Left hindlimb (tissue), 1 donor: Measurements from ENCODE around the gene VPS26A.

Experiments
- DNase-seq: peaks from one replicate; pipeline ENCODE4 v3.0.0-alpha.2; 2018

Gene VPS26A

DNA sequence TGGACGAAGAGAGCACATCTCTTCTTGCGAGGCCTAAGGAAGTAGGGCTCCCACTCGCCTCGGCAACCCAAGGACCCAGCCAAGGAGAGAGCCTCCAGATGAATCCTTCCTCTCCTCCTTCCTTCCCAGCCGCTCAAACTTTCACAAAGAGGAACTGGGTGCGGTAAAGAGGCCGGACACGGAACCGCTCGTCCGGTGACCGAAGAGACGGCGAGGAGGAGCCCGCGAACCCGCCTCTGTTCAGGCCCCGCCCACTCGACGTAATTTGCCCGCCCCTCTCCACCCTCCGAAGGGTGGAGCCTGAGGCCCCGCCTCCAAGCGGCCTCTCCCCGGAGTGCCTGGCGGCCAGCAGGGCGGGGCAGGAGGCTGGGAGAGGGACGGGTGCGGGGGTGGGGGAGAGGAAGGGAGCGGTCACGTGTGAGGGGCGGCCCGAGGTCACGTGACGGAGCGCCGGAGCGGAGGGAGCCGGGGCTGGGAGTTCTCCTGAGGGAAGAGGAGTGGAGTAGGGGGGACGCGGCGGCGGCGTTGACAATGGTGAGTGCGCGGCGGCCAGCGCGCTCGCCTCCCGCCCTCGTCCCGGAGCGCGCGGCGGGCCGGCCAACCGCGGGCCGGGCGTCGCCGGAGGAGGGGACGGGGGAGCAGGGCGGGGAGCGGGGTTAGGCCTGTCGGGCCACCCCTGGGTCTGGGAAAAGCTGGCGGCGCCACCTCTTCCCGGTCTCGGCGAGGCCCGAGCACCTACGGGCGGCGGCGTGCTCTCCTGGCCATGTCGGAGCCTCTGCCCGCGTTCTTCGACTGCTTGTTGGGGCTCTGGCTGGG is at the start of gene VPS26A:
Gene VPS26A, plus strand, starts transcription at position 432 of the 816 bp plus-strand sequence. Its CDS starts 100 bp downstream, at position 532.
- peak; percentile 99 for DNase-seq

DNA sequence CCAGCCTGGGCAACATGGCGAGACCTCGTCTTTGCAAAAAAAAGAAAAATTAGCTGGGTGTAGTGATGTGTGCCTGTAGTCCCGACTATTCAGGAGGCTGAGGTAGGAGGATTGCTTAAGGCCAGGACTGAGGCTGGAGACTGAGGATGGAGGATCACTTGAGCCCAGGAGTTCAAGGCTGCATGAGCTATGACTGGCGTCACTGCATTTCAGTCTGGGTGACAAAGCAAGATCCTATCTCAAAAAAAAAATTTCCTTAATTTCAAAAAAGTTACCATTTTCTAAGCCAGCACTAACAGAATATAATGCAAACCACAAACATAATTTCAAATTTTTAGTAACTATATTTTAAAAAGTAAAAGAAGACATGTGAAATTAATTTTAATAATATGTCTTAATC is 49.4 kb upstream of the VPS26A start:
- DNase-seq, result no peak

DNA sequence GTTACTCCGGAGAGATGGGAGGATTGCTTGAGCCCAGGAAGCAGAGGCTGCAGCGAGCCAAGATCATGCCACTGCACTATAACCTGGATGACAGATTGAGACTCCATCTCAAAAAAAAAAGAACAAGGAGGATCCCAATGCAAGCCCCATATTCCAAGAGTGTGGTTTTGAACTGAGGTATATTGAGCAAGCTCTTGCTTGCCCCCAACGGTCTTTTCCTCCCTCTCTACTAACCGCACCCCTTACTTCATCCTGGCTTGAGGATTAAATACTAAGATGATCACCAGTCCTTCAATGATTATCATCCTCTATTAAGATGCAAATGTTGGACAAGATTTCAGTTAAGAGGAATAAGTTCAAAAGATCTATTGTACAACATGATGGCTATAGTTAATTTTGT is 48.5 kb upstream of the VPS26A start:
- DNase-seq, result no peak

DNA sequence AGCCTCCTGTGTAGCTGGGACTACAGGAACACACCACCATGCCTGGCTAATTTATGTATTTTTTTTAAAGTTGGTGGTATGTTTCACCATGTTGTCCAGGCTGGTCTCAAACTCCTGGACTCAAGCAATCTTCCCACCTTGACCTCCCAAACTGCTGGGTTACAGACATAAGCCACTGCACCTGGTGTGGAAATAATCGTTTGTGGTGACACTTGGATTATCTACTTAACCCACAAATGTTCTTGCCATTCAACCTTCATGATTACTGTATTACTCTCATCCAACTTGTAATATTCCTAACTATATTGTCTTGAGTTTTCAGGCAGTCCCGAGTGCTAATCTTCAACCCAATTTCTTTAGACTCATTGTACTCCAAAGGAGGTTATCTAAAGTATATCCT is 45.7 kb upstream of the VPS26A start:
- DNase-seq, result no peak

DNA sequence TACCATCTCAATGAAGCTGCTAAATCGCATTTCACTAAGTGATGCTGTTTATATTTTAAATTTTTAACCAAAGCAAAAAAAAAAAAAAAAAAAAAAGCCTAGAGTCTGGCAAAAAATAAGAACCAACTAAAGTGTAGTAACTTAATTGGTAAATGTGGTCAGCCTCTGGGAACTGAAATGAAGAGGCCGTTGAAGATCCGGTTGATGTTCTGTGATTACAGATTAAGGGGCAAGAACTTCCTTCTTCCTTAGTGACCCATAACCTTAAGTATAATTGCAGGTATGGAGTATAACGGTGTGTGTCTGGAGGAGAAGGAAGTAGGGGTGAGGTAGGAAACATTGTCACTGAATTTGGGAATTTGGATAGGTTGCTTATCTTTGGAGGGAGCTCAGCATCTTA is 43.8 kb upstream of the VPS26A start:
- DNase-seq, result no peak

DNA sequence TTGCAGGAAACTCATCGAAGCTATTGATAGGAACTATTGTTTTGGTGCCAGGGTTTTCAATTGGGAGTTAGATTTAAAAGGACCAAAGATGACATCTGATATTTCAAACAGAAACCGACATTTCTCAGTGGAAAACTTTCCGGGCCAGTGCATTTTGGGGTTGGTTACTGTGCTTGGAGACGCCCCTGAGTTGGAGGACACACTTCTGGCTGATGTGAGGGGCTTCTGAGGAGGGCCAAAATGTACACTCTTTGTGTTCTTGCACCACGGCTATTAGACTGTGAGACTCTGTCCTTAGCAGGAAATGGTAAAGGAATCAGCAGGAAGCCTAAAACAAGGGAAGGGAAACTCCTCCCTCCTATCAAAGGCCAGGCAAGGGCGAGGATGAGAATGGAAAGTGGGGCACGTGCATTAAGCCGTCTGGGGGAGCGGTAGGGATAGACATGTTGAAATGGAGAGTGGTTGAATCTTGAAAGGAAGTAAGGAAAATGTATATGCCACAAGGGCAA is 37.9 kb upstream of the VPS26A start:
- DNase-seq, result no peak

DNA sequence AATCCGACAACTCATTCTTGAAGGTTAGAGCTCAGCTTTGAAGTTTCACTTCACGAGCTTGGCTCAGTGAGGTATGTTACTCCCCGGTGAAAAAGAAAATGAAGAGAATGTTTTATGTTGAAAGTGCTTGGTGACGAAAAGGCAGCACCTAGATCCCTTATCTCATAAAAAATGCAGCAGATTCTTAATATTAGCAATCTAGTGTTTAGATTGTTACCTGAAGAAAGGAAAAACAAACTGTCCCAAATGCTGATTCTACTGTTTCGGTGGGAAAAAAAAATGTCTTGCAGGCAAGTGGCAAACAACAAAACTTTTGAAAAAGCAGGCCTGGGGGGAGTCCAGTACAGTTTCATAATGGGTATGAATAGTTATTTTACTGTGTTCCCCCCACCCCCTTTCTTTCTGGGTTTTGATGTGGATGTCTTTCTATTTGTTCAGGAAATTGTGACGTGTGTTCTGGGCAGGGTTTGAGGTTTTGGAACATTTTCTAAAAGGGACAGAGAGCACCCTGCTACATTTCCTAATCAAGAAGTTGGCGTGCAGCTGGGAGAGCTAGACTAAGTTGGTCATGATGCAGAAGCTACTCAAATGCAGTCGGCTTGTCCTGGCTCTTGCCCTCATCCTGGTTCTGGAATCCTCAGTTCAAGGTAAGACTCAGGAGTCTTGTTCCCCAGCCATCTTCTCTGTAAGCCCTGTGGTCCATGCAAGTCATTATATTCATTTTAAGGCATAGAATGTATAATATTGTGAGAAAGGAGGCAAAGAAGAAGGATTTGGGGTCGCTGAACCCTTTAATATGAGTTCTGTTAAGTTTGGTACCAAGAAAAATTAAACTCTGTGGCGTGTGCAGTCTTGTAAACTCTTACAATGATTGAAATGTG is 36.1 kb upstream of the VPS26A start, which contains the start of gene SRGN:
Gene SRGN, plus strand, starts transcription at position 514 of the 881 bp plus-strand sequence. Its CDS starts 55 bp downstream, at position 569.
- DNase-seq, result no peak

DNA sequence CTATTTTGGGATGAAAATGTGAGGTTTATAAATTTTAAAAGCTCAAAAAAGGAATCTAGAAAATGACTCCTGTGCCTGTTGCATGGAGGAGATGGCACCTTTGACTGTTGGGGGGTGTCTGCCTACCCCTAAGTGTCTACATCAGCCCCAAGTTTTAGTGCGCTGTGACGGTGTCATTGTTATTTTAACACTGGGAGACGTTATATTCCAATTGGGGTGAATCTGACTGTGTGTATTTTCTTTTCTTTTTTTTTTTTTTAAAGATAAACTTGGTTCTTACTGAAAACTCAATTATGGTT is 35.6 kb upstream of the VPS26A start:
- DNase-seq, result no peak

DNA sequence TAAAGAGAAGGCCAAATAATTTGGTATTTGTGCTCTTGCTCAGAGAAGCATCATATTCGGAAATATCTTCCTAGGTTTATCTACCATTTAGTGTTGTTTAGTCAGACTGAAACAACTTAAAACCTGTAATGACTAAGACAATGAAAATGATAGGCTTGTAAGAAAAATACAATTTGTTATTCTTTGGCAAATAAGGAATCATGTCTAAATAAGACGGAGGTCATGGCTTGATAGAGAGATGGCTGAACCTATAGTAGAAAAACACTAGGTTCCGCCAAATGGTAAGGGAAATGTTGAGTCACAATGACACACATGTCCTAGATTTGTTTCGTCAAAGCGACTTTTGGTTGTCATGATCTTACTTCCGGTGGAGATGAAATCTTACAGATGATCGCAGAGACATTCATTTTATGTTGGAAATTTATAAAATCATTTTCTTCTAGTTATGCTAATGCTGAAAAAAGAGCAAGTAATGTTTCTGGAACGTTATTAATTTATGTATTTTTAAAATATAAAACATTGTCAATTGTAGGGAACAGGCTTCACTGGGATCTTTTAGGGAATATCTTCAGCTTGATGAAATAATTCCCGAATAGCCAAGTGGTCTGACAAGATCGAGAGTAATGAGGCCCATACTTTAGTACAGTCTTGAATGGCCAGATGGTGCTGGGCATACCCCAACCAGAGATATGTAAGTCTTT is 35.0 kb upstream of the VPS26A start:
- no peak for DNase-seq

DNA sequence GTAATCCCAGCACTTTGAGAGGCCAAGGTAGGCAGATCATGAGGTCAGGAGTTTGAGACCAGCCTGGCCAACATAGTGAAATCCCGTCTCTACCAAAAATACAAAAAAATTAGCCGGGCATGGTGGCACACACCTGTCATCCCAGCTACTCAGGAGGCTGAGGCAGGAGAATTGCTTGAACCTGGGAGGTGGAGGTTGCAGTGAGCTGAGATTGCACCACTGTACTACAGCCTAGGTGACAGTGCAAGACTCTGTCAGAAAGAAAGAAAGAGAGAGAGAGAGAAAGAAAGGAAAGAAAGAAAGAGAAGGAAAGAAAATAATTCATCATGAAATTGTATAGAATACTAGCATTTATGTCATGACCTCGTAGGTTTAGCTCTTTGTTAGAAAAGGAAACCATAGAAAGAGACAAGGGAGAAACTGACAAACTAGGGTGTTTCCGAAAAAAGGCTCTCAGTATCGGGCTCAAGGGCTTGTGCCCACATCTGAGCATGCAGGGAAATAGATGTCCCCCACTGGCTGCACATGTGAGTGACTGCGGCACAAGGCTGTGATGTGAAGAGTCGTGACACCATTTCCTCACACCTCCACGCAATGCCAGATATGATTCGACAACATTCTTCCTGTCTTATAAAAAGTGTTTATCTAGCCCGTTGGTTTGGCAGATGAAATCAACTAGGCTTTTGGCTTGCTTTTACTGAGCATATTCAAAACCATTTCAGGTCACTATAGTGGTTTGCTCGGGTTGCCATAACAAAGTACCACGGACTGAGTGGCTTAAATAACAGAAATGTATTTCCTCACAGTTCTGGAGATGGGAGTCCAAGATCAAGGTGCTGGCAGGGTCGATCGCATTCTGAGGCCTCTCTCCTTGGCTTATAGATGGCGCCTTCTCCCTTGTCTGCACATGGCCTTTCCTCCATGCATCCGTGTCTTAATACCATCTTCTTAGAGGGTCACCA is 34.1 kb upstream of the VPS26A start:
- DNase-seq, result no peak

DNA sequence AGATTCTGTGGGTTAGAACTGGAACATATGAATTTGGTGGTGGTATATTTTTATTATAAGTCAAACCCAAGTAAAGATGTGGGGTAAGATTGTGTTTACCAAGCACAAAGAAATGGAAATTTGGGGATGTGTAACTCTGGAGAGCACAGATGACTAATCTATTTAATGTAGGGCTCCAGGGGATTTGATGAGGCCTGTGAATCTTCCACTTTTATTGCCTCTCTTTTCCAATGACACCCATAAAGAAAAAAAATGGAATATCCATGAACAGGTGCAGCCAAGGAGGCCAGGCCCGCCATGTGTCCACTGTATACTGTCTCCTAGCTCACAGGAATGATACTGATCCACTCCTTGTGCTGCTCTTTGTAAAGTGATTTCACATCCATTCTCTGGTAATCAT is 33.3 kb upstream of the VPS26A start:
- DNase-seq, result no peak

DNA sequence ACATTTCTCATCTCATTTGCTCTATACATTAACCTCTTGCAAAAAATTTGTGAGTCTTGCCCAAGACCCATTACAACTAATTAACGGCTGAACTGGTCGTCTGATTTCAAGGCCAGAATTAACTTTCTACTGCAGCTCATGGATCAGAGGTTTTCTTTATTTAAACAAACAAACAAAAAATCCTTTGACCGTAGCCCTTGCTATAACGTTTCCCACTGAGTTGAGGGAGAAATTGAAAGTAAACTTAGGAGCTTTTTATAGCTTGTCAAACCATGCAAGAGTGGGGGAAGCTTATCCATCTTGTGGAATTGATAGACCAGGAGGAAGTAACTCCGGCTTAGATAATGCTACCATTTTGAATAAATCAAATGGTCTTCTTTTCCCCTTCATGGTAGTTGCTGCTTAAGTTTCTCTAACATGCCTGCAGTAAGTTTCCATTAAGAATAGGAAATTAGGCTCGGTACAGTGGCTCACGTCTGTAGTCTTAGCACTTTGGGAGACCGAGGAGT is 32.8 kb upstream of the VPS26A start:
- no peak for DNase-seq

DNA sequence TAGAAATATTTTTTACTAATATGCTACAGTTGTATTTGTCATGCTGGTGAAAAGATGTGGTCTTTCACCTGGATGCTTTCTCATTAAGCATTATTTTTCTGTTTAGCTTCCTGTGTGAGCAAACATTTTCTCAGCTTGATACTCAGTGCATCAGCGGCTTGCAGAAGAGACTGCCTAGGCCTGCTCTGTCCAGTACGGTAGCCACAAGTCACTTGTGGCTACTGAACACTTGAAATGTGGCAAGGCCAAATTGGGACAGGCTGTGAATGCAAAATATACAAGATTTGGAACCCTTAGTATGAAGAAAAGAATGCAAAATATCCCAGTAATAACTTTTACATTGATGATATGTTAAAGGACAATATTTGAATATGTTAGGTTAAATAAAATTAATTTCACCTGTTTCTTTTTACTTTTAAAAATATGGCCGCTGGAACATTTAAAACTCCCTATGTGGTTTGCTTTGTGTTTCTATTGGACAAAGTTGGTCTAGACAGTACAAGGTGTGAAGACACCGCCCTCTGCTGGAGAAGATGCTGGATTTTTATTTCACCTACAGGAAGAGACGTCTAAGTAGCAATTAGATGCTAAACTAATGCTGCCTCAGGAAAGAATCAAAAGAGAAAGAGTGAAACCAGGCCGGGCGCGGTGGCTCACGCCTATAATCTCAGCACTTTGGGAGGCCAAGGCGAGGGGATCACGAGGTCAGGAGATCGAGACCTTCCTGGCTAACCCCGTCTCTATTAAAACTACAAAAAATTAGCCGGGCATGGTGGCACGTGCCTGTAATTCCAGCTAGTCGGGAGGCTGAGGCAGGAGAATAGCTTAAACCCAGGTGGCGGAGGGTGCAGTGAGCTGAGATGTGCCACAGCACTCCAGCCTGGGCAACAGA is 30.8 kb upstream of the VPS26A start:
- peak; percentile 64 for DNase-seq

DNA sequence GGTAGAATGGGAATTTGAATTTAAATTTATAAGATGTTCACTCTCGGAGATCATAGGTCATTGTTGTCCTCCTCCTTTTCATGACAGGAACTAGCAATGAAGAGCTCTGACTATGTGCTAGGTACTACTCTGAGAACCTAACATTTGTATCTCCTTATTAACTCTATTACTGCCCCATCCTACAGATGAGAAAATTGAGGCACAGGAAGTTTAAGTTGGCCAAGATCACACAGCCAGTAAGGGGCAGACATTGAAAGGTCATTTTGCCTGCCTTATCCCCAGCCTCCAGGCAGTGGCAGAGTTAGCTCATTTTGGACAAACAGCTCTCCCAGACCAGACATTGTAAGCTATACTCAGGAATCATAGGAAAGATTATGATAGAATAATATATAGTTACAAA is 30.0 kb upstream of the VPS26A start:
- no peak for DNase-seq

DNA sequence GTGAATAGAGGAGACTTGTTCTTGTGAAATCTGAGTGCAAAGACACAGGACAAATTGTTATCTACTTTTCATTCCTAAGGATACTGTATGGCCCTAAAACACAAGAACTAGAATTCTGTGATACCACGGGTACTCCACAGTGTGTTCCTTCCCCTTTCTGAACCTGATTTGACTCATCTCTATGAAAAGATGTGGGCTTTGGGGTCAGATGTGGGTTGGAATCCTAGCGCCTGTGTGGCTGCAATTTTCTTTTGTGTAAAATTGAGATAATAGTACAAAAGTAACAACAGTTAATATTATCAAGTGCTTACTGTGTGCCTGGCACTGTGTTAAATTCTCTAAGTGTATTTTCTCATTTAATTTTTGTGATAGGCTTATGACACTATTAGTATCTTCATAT is 27.9 kb upstream of the VPS26A start:
- no peak for DNase-seq

DNA sequence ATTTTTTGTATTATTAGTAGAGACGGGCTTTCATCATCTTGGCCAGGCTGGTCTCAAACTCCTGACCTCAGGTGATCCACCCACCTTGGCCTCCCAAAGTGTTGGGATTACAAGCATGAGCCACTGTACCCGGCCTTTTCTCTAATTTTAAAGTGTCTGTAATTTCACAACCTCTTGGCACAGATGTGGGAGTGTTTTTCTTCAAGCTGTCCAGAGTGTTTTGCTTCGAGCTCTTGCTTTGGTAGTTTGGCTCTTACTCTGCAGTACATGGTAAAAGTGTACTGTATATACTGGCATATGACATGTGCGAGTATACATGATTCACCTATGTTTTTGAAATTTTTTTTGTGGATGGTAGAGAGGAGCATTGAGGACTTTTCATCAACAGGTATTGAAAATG is 26.2 kb upstream of the VPS26A start:
- no peak for DNase-seq

DNA sequence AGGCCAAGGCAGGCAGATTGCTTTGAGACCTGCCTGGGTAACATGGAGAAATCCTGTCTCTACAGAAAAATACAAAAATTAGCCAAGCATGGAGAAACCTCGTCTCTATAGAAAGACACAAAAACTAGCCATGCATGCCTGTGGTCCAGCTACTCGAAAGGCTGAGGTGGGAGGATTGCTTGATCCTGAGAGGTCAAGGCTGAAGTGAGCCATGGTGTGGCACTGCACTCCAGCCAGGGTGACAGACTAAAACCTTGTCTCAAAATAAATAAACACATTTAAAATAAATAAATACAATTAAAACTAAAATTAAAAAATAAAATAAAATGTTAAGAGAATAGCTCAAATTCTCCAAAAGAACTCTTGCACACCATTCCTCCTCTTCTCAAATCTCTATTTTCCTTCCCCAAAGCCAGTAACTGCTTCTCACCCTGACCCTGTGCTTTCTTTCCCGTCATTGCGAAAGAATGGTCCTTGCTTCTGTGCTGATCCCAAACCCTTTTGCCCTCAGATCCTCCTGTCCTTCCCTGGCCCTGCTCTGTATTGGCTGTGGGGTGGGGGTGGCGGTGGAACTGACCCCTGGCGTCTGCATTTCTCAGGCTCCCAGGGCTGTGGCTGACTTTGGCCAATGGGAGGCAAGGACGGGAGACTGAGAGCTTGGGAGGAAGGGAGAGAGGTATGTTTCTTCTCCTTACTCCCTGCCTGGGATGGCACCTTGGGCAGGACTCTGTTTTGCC is 23.7 kb upstream of the VPS26A start:
- DNase-seq, result no peak

DNA sequence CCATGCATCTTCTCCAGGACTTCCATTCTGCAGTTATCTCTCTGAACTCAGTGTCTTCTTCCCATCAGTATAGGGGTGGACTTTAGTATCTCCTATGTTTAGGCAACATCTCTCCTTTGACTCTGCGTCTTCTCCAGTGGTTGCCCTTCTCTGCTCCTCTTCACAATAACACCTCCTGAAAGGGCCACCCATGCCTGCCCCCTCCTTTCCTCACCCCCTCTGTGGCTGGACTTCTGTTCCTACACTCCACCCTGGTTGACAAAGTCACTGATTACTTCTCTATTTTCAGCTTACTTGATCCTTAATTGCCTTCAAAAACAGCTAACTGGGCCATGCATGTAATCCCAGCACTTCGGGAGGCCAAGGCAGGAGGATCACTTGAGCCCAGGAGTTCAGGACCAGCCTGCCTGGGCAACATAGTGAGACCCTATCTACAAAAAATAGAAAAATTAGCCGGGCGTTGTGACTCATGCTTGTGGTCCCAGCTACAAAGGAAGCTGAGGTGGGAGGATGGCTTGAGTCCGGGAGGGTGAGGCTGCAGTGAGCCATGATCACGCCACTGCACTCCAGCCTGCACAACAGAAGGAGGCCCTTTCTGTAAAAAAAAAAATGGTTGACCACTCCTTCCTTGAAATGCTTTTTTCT is 22.4 kb upstream of the VPS26A start:
- no peak for DNase-seq

DNA sequence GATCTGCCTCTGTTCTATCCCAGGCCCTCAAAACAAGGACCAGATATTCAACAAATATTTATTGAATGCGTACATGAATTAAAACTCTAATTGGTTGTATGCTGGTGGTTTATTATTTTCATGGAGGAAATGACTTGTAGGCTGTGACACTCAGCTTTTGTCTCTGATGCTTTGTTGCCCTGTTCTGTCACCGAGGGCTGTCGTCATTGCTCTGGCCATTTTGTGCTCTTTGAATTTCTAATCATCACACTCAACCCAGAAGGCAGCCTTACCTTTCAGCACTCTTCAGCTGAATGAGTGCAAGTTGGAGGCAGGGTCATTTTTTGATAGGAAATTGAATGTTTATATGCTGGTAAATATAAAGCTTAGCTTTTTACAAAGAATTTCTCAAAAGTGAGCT is 21.5 kb upstream of the VPS26A start:
- DNase-seq, result no peak

DNA sequence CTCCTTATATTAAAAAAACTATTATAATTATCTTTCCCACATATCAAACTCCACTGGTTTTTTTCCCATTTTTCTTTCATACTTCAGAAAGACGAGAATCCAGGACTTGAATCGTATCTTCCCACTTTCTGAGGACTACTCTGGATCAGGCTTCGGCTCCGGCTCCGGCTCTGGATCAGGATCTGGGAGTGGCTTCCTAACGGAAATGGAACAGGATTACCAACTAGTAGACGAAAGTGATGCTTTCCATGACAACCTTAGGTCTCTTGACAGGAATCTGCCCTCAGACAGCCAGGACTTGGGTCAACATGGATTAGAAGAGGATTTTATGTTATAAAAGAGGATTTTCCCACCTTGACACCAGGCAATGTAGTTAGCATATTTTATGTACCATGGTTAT is 20.2 kb upstream of the VPS26A start:
- no peak for DNase-seq
